KMS-11 (cell line): ENCODE data around the gene SOCS1.

Experiments
- H2AFZ ChIP-seq: fragments of 200-600 bp; sonication (generic); 2 replicates; pipeline ENCODE4 v1.6.1; 2016; ENCODE audit warnings: antibody characterized with exemption, mixed run types, low read depth
- H3K27ac ChIP-seq: fragments of 200-600 bp; sonication (generic); 2 replicates; pipeline ENCODE4 v1.6.1; 2016; ENCODE audit warnings: mild to moderate bottlenecking, mixed run types
- H3K27me3 ChIP-seq: fragments of 200-600 bp; sonication (generic); 2 replicates; pipeline ENCODE4 v1.6.1; 2017; ENCODE audit warnings: mild to moderate bottlenecking, low read depth, mixed run types, moderate library complexity; ENCODE audit not compliant: insufficient read depth
- H3K36me3 ChIP-seq: fragments of 200-600 bp; sonication (generic); 2 replicates; pipeline ENCODE4 v1.6.1; 2017; ENCODE audit warnings: mild to moderate bottlenecking, mixed run types; ENCODE audit not compliant: insufficient read depth
- H3K4me1 ChIP-seq: fragments of 200-600 bp; sonication (generic); 2 replicates; pipeline ENCODE4 v1.6.1; 2016; ENCODE audit warnings: mild to moderate bottlenecking, low read depth, mixed run types; ENCODE audit not compliant: poor library complexity, severe bottlenecking
- H3K4me2 ChIP-seq: fragments of 200-600 bp; sonication (generic); 2 replicates; pipeline ENCODE4 v1.7.0; 2016; ENCODE audit warnings: mild to moderate bottlenecking, mixed run types
- H3K4me3 ChIP-seq: fragments of 200-600 bp; sonication (generic); IDR thresholded peaks from 2 replicates; pipeline ENCODE4 v1.6.1; 2017; ENCODE audit warnings: low read depth, low read length, mixed read lengths; ENCODE audit not compliant: insufficient read depth
- H3K79me2 ChIP-seq: fragments of 200-600 bp; sonication (generic); 2 replicates; pipeline ENCODE4 v1.6.1; 2016; ENCODE audit warnings: low read depth, mixed run types; ENCODE audit not compliant: insufficient read depth
- H3K9ac ChIP-seq: fragments of 200-600 bp; sonication (generic); 2 replicates; pipeline ENCODE4 v1.6.1; 2016; ENCODE audit warnings: mild to moderate bottlenecking, mixed run types
- H4K20me1 ChIP-seq: fragments of 200-600 bp; sonication (generic); 2 replicates; pipeline ENCODE4 v1.6.1; 2016; ENCODE audit warnings: mild to moderate bottlenecking, mixed run types; ENCODE audit not compliant: insufficient read depth
- TF ChIP-seq, protein P1 (sequence below): fragments of 200-600 bp; sonication (generic); conservative IDR thresholded peaks from 2 replicates; pipeline ENCODE4 v1.6.1; 2017; ENCODE audit warnings: low read depth, mild to moderate bottlenecking, antibody characterized with exemption, low read length, moderate library complexity, mixed read lengths

Gene SOCS1

DNA sequence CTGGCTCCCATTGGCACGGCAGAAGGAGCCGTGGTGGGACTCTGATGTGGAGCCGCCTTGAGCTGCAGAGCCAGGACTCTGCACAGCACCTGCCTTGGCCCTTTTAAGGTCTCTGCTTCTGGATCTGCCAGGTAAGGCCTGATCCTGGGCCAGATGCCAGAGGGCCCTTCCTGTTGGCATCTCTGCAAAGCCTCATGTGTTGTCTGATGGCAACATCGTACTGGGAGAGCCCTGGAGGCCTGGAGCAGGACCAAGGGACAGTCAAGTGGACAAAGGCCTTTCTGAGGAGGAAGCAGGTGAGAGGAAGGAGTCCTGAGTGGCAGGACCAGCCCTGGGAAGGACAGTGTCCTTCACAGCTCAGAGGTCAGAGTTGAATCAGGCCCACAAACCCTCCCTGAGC is 26.1 kb downstream of the SOCS1 start:
- no peak overlapping the region for H3K9ac ChIP-seq
- H3K27ac ChIP-seq = no peak overlapping the region
- no peaks in the 10 kb centered on the region; the same call in 1 of the 2 replicates for H3K27me3 ChIP-seq
- H2AFZ ChIP-seq = no peak overlapping the region
- TF ChIP-seq, protein P1, sequence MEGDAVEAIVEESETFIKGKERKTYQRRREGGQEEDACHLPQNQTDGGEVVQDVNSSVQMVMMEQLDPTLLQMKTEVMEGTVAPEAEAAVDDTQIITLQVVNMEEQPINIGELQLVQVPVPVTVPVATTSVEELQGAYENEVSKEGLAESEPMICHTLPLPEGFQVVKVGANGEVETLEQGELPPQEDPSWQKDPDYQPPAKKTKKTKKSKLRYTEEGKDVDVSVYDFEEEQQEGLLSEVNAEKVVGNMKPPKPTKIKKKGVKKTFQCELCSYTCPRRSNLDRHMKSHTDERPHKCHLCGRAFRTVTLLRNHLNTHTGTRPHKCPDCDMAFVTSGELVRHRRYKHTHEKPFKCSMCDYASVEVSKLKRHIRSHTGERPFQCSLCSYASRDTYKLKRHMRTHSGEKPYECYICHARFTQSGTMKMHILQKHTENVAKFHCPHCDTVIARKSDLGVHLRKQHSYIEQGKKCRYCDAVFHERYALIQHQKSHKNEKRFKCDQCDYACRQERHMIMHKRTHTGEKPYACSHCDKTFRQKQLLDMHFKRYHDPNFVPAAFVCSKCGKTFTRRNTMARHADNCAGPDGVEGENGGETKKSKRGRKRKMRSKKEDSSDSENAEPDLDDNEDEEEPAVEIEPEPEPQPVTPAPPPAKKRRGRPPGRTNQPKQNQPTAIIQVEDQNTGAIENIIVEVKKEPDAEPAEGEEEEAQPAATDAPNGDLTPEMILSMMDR = no peak
- H3K36me3 ChIP-seq = no peaks in the 10 kb centered on the region
- H3K79me2 ChIP-seq = no peaks in the 10 kb centered on the region
- no peaks in the 10 kb centered on the region for H4K20me1 ChIP-seq
- no peak overlapping the region for H3K4me3 ChIP-seq
- H3K4me2 ChIP-seq = no peak overlapping the region
- H3K4me1 ChIP-seq = peaks cover 18% of the 10 kb centered on the region

DNA sequence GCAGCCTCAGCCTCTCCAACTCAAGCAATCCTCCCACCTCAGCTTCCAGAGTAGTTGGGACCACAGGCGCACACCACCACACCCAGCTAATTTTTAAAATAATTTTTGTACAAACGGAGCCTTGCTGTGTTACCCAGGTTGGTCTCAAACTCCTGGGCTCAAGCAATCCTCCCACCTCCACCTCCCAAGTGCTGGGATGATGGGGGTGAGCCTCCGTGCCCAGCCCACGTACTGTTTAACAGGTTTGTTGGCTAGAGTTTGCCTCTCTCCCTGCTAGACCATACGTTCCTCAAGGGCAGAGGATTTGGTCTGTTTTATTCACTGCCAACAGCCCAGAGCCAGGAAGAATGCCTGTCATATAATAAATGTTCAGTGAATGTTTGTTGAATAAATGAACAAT is 26.6 kb downstream of the SOCS1 start:
- Histone ChIP-seq H3K4me1 (peaks cover 22% of the 10 kb centered on the region), H3K27ac (no peak overlapping the region), H3K79me2 (no peaks in the 10 kb centered on the region), H3K36me3 (no peaks in the 10 kb centered on the region), H3K9ac (no peak overlapping the region), H2AFZ (no peak overlapping the region), H3K4me3 (no peak overlapping the region), H3K27me3 (no peaks in the 10 kb centered on the region; the same call in 1 of the 2 replicates), H4K20me1 (no peaks in the 10 kb centered on the region), H3K4me2 (no peak overlapping the region)
- TF ChIP-seq, protein P1 = no peak

GRCh38 chr16:11225677-11226549 is 30.1 kb downstream of the SOCS1 start:
- H3K4me3 ChIP-seq = no peak overlapping the region
- no peaks in the 10 kb centered on the region for H4K20me1 ChIP-seq
- H2AFZ ChIP-seq = peak overlapping the region; percentile 54
- H3K79me2 ChIP-seq = no peaks in the 10 kb centered on the region
- peak overlapping the region; percentile 93 for H3K4me2 ChIP-seq
- H3K9ac ChIP-seq = no peak overlapping the region
- no peaks in the 10 kb centered on the region for H3K36me3 ChIP-seq
- H3K27ac ChIP-seq = no peak overlapping the region
- H3K4me1 ChIP-seq = peaks cover 19% of the 10 kb centered on the region
- TF ChIP-seq, protein P1 = no peak
- no peaks in the 10 kb centered on the region; the same call in 1 of the 2 replicates for H3K27me3 ChIP-seq

- Histone ChIP-seq H3K4me2 (peak overlapping the region; percentile 93), H3K9ac (no peak overlapping the region), H3K27ac (no peak overlapping the region), H3K79me2 (no peaks in the 10 kb centered on the region), H3K27me3 (no peaks in the 10 kb centered on the region; the same call in 1 of the 2 replicates), H2AFZ (peak overlapping the region; percentile 54), H4K20me1 (no peaks in the 10 kb centered on the region), H3K4me3 (no peak overlapping the region), H3K36me3 (no peaks in the 10 kb centered on the region), H3K4me1 (peaks cover 19% of the 10 kb centered on the region)
- TF ChIP-seq, protein P1 = no peak
These were observed 30.9 kb downstream of the SOCS1 start for GRCh38 chr16:11224894-11225676.
